Left renal pelvis (tissue), 4 donors: ENCODE measurements around the gene NDOR1. TPM values are rescaled to one million over a fixed set of nuclear protein-coding genes. Genes with fewer than 3 reads are reported as not detected.

Experiments
- DNase-seq, 4 donors: peaks; one replicate each; pipeline ENCODE4 v3.0.0-alpha.2; 2013; ENCODE audit warnings: low read depth in 4 of 4, low spot score in 3 of 4
- polyA plus RNA-seq, 4 donors: library from polyadenylated mRNA; unstranded; fragments of 120-200 nt; gene quantifications; one replicate each; pipeline ENCODE4 v1.2.1, GENCODE V29; 2013; ENCODE audit not compliant: insufficient read length in 4 of 4

NDOR1 gene
- polyA plus RNA-seq, 4 donors, result 8.8 to 18.8 (median 9.6) TPM

DNA sequence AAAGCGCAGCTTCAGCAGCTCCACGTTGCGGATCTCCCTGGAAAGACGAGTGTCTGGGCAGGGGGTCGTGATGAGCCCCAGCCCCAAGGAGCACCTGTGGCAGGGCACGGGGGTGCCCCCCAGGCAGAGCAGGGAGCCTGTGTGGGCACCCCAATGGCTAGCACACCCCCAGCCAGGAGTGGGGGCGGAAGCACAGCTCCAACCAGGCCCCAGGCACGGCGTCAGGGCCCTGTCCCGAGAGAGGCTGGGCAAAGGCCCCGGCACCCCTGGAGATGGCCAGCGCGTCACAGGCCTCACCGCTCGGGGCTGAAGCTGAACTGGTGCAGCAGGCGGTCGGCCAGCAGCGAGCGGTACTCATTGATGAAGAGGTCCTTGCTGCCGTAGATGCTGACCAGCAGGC, 25.0 kb upstream of the NDOR1 start:
- DNase-seq, result no peak

- DNase-seq, result no peak
Observed at GRCh38 chr9:137181680-137182079, 23.8 kb upstream of the NDOR1 start.

- DNase-seq, result no peak
Observed at GRCh38 chr9:137182836-137183235, 22.7 kb upstream of the NDOR1 start.

GRCh38 chr9:137183980-137184595, 21.4 kb upstream of the NDOR1 start:
- no peak for DNase-seq

DNA sequence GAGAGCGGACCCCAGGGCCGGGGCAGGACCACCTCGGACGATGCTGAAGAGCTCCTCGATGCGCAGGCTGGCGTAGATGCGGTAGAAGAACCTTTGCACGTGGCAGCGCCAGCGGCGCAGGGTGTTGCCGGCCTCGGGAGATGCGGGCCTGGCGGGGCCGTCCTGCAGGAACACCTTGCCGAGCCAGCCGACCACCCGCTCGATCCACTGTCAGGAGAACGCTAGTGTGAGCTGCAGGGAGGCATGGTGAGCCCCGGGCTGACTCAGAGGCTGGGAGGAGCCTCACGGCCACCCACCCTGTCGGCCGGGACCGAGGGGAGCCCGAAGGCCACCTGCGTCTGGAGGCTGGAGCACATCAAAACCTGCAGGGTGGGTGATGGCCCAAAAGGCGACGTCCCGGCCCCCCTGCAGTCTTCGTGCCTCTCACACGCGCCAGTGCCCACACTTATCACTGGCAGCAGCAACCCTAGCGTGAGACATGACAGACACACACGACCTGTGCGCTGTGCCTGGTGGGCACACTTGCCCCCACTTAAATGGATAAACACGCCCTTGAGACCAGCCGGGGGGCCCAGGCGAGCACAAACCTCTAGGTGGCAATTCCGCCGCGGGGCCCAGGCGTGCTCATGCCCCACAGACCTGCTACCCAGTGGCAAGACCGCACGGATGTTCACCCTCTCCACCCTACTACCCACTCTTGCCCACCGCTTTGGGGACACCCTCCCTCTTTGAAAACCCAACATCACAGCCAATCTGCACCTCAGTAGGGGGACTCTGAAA, 20.4 kb upstream of the NDOR1 start:
- DNase-seq, result no peak

- no peak for DNase-seq
Observed at GRCh38 chr9:137185921-137186320, 19.6 kb upstream of the NDOR1 start.

DNA sequence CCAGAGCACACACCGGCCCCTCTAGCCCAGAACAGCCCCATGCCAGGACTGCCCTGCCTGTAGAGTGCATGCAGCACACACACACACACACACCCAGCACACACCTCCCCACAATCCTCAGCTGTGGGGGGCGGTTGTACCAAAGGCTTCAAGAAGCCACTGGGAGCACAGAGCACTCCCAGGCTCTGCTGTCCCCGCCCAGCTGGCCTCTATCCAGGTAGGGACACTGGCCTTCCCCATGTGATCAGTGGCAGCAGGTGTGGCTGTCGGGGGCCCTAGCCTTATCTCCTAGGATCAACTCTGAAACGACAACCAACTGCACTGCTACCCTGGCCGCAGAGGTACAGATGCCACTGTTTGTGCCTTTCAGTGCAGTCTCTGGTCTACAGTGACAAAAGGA, 19.1 kb upstream of the NDOR1 start:
- DNase-seq, result no peak

DNA sequence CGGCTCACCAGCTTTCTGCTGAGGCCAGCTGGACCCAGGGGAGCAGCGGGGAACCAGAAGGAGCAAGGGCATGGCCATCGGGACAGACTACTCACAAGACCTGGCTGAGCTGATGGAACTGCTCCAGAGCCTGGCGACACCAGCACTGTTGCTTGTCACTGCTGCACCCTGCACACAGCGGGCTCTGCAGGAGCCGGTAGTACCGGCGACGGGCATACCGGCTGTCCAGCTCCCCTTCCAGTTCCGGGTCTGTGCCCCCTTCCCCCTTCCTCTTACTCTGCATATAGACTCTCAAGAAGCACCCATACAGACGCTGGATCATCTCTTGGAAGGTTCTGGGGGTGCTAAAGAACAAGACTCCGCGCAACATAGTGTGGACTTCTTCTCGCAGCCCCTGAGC, 18.1 kb upstream of the NDOR1 start:
- DNase-seq, result no peak

GRCh38 chr9:137188086-137188489, 17.4 kb upstream of the NDOR1 start:
- no peak for DNase-seq

DNA sequence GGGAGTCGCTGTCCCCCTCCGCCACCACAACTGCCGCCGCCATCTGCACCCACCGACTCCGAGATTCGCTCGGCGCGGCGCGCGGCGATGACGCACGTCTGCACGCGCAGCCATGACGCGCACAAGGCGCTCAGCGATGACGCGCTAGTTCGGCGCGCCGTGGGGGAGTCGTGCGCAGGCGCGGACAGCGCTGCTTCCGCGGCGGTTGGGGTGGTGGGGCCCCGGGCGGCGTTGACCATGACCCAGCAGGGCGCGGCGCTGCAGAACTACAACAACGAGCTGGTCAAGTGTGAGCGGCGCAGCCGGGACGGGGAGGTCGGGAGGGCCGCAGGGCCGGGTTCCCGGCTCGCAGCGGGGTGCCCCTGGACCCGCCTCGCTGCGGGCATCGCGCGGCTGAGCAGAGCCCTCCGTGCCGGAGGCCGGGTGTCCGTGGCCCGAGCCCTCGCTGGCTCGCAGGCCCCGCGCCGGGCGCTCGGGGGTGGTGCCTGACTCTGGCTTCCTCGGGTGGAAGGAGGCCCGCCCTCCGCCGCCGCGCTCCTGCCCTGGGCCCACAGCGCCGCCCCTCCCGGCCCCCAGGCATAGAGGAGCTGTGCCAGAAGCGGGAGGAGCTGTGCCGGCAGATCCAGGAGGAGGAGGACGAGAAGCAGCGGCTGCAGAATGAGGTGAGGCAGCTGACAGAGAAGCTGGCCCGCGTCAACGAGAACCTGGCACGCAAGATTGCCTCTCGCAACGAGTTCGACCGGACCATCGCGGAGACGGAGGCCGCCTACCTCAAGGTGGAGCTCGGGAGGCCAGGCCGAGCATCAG, 16.8 kb upstream of the NDOR1 start, which contains the start of the genes ANAPC2 and SSNA1:
TSS of gene ANAPC2 (minus strand) at position 71 of the 807 bp plus-strand sequence. CDS start at position 43, 28 bp downstream.
TSS of gene SSNA1 (plus strand) at position 187 of the 807 bp plus-strand sequence. CDS start at position 238, 51 bp downstream.
- peak; percentile 88 to 92 (median 90) for DNase-seq

GRCh38 chr9:137189297-137190295, 15.9 kb upstream of the NDOR1 start:
- no peak for DNase-seq

DNA sequence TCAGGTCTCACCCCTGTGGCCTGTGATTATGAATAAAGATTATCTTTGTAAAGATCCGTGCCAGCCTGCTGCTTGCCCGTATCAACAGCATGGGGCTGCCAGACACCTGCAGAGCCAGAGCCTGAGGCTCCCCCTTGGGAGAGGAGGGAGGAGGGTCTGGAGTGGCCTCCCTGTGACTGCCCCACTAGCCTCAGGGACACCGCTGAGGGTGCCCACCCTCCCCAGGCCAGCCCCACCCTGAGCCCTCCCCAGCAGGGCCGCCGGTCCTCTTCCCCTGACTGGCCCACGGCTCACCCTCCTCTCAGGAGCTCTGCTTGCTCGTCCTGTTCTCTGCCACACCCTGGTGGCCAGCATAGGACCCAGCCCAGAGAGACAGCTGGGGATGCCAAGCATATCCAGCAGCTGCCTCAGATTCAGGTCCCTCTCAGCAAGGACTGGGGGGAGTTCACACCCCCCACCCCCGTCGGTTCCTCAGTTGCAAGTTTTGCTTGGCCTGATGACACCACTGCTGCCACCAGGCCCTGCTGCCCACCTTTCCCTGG, 15.1 kb upstream of the NDOR1 start:
- no peak for DNase-seq

DNA sequence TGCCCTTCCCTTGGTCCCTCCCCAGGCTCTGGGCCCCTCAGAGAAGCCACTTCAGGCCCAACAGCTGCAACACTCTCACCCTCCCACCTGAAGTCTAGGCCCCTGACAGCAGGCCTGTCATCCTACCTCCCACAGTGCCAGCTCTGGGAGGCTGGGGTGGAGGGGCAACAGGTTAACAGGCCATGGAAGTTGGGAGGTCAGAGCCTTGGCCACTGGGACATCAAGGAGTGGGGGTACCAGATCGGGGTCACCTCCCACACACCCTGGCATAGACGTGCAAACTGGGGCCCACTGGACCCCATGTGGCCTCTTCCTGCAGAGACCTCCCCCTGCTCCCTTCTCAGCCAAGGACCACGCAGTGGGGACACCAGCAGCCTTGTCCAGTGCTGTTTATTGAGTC, 14.3 kb upstream of the NDOR1 start:
- no peak for DNase-seq

GRCh38 chr9:137191691-137192447, 13.6 kb upstream of the NDOR1 start:
- DNase-seq, result no peak

DNA sequence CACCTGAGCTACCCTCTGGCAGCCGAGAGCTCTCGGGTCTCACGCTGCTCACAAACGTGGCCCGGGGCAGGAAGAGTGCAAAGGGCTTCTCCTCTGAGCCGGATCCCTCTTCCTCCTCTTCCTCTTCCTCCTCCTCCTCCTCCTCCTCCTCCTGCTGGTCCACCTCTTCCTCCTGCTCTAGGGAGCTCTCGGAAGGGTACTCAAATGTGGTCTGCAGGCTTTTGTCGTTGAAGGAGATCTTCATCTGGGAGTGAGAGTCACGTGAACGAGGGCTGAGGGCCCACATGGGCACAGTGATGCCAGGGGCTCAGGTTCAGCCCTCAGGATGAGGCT, 13.1 kb upstream of the NDOR1 start:
- no peak for DNase-seq

DNA sequence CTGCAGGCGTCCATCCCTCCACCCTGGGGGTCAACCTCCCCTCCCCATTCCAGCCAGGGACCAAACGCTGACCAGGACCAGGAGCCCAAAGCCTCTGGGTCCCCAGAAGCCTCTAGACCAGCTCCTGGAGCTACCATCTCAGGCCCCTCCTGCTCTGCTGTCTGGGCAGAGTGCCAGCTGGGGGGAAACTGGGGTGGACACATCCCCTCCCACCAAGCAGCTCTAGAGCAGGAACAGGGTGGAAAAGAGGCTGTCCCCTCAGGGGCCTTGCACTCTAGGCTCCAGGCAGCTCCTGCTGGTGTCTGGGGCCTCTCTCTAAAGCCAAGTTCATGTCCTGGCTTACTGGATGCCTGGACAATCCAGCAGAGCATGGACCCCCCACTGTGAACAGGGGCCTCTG, 12.6 kb upstream of the NDOR1 start:
- DNase-seq, result no peak

- DNase-seq, result no peak
Observed at GRCh38 chr9:137193771-137194170, 11.7 kb upstream of the NDOR1 start.

- no peak for DNase-seq
Observed at GRCh38 chr9:137194388-137194787, 11.1 kb upstream of the NDOR1 start.

GRCh38 chr9:137194909-137195308, 10.6 kb upstream of the NDOR1 start:
- no peak for DNase-seq
